ENCODE data around the gene SPRED1. TPM values are rescaled to one million over a fixed set of nuclear protein-coding genes. Genes with fewer than 3 reads are reported as not detected.
"Not testable (repeated sequence)": the region's sequence is repeated elsewhere in the genome, so short reads cannot be mapped to it uniquely, and the experiment has no call there.

SPRED1 gene
- polyA plus RNA-seq, 1 donor from 2014 or later: 0.14 TPM

GRCh38 chr15:38257676-38258075 is 5.0 kb downstream of the SPRED1 start:
- H3K4me3 Mint-ChIP-seq: no peak overlapping the region
- H3K27ac Mint-ChIP-seq: no peak overlapping the region
- no peaks in the 10 kb centered on the region for H3K9me3 Mint-ChIP-seq
- H3K36me3 Mint-ChIP-seq: no peaks in the 10 kb centered on the region
- H3K4me1 Mint-ChIP-seq: peaks cover 15 to 17% (median 16%) of the 10 kb centered on the region in 3 donors
- no peaks in the 10 kb centered on the region for H3K27me3 Mint-ChIP-seq

GRCh38 chr15:38259134-38259533 is 6.5 kb downstream of the SPRED1 start:
- H3K9me3 Mint-ChIP-seq: no peaks in the 10 kb centered on the region
- H3K4me1 Mint-ChIP-seq: peaks cover 6 to 7% (median 6%) of the 10 kb centered on the region in 3 donors
- no peaks in the 10 kb centered on the region for H3K36me3 Mint-ChIP-seq
- H3K27ac Mint-ChIP-seq: no peak overlapping the region
- no peak overlapping the region for H3K4me3 Mint-ChIP-seq
- no peaks in the 10 kb centered on the region for H3K27me3 Mint-ChIP-seq

GRCh38 chr15:38260077-38260476 is 7.4 kb downstream of the SPRED1 start:
- H3K27ac Mint-ChIP-seq: no peak overlapping the region
- no peaks in the 10 kb centered on the region for H3K27me3 Mint-ChIP-seq
- no peak overlapping the region for H3K4me3 Mint-ChIP-seq
- no peaks in the 10 kb centered on the region for H3K36me3 Mint-ChIP-seq
- no peaks in the 10 kb centered on the region for H3K9me3 Mint-ChIP-seq
- no peaks in the 10 kb centered on the region for H3K4me1 Mint-ChIP-seq

GRCh38 chr15:38263251-38263650 is 10.6 kb downstream of the SPRED1 start:
- H3K27me3 Mint-ChIP-seq: no peaks in the 10 kb centered on the region
- H3K4me1 Mint-ChIP-seq: no peaks in the 10 kb centered on the region
- no peak overlapping the region for H3K4me3 Mint-ChIP-seq
- no peaks in the 10 kb centered on the region for H3K36me3 Mint-ChIP-seq
- no peaks in the 10 kb centered on the region for H3K9me3 Mint-ChIP-seq
- no peak overlapping the region for H3K27ac Mint-ChIP-seq

GRCh38 chr15:38263996-38264395 is 11.4 kb downstream of the SPRED1 start:
- no peaks in the 10 kb centered on the region for H3K9me3 Mint-ChIP-seq
- no peaks in the 10 kb centered on the region for H3K4me1 Mint-ChIP-seq
- H3K27ac Mint-ChIP-seq: no peak overlapping the region
- no peak overlapping the region for H3K4me3 Mint-ChIP-seq
- H3K36me3 Mint-ChIP-seq: no peaks in the 10 kb centered on the region
- H3K27me3 Mint-ChIP-seq: no peaks in the 10 kb centered on the region

- Mint-ChIP-seq H3K4me3 (no peak overlapping the region), H3K4me1 (no peaks in the 10 kb centered on the region), H3K27me3 (no peaks in the 10 kb centered on the region), H3K9me3 (no peaks in the 10 kb centered on the region), H3K36me3 (no peaks in the 10 kb centered on the region), H3K27ac (no peak overlapping the region)
Measured at GRCh38 chr15:38266247-38266986, 13.8 kb downstream of the SPRED1 start.

- H3K27ac Mint-ChIP-seq: no peak overlapping the region
- no peaks in the 10 kb centered on the region for H3K36me3 Mint-ChIP-seq
- H3K4me1 Mint-ChIP-seq: no peaks in the 10 kb centered on the region
- H3K9me3 Mint-ChIP-seq: peaks cover 0 to 2% (median 0%) of the 10 kb centered on the region in 3 donors
- H3K27me3 Mint-ChIP-seq: no peaks in the 10 kb centered on the region
- H3K4me3 Mint-ChIP-seq: no peak overlapping the region
Measured at GRCh38 chr15:38267421-38268022, 14.9 kb downstream of the SPRED1 start.

GRCh38 chr15:38271144-38271543 is 18.5 kb downstream of the SPRED1 start:
- Mint-ChIP-seq H3K27me3 (no peaks in the 10 kb centered on the region), H3K27ac (no peak overlapping the region), H3K4me1 (no peaks in the 10 kb centered on the region), H3K4me3 (no peak overlapping the region), H3K36me3 (no peaks in the 10 kb centered on the region), H3K9me3 (peaks cover 0 to 2% (median 0%) of the 10 kb centered on the region in 3 donors)

- no peaks in the 10 kb centered on the region for H3K4me1 Mint-ChIP-seq
- H3K27me3 Mint-ChIP-seq: no peaks in the 10 kb centered on the region
- no peak overlapping the region for H3K4me3 Mint-ChIP-seq
- H3K9me3 Mint-ChIP-seq: peaks cover 0 to 2% (median 0%) of the 10 kb centered on the region in 3 donors
- no peaks in the 10 kb centered on the region for H3K36me3 Mint-ChIP-seq
- no peak overlapping the region for H3K27ac Mint-ChIP-seq
Measured at GRCh38 chr15:38271895-38272294, 19.3 kb downstream of the SPRED1 start.

- H3K36me3 Mint-ChIP-seq, H3K4me3 Mint-ChIP-seq: not testable (repeated sequence)
Measured at GRCh38 chr15:38272431-38272830, 19.8 kb downstream of the SPRED1 start.

GRCh38 chr15:38274135-38274534 is 21.5 kb downstream of the SPRED1 start:
- Mint-ChIP-seq H3K27me3 (no peaks in the 10 kb centered on the region), H3K27ac (no peak overlapping the region), H3K9me3 (peaks cover 0 to 2% (median 1%) of the 10 kb centered on the region in 3 donors), H3K36me3 (no peaks in the 10 kb centered on the region), H3K4me3 (no peak overlapping the region), H3K4me1 (no peaks in the 10 kb centered on the region)

More at GRCh38 chr15:38272431-38272830, 19.8 kb downstream of the SPRED1 start:
- H3K27me3 Mint-ChIP-seq, H3K9me3 Mint-ChIP-seq, H3K27ac Mint-ChIP-seq, H3K4me1 Mint-ChIP-seq: not testable (repeated sequence)

GRCh38 chr15:38275959-38276358 is 23.3 kb downstream of the SPRED1 start:
- Mint-ChIP-seq H3K4me1 (no peaks in the 10 kb centered on the region), H3K27me3 (no peaks in the 10 kb centered on the region), H3K4me3 (no peak overlapping the region), H3K9me3 (peaks cover 0 to 2% (median 1%) of the 10 kb centered on the region in 3 donors), H3K36me3 (no peaks in the 10 kb centered on the region), H3K27ac (no peak overlapping the region)

GRCh38 chr15:38277281-38277680 is 24.6 kb downstream of the SPRED1 start:
- not testable (repeated sequence) for H3K27me3 Mint-ChIP-seq, H3K4me1 Mint-ChIP-seq, H3K27ac Mint-ChIP-seq, H3K9me3 Mint-ChIP-seq, H3K4me3 Mint-ChIP-seq, H3K36me3 Mint-ChIP-seq

- Mint-ChIP-seq H3K36me3 (peaks cover 3% of the 10 kb centered on the region), H3K27me3 (no peaks in the 10 kb centered on the region), H3K27ac (no peak overlapping the region), H3K9me3 (peaks cover 0 to 1% (median 0%) of the 10 kb centered on the region in 3 donors), H3K4me3 (no peak overlapping the region), H3K4me1 (peaks cover 0 to 4% (median 0%) of the 10 kb centered on the region in 3 donors)
Measured at GRCh38 chr15:38281031-38281430, 28.4 kb downstream of the SPRED1 start.

- Mint-ChIP-seq H3K4me1 (peaks cover 0 to 4% (median 0%) of the 10 kb centered on the region in 3 donors), H3K9me3 (no peaks in the 10 kb centered on the region), H3K27ac (no peak overlapping the region), H3K4me3 (peak overlapping the region in 1 of 4 donors; percentile 24), H3K36me3 (peaks cover 3% of the 10 kb centered on the region), H3K27me3 (no peaks in the 10 kb centered on the region)
Measured at GRCh38 chr15:38283010-38283409, 30.4 kb downstream of the SPRED1 start.

- Mint-ChIP-seq H3K9me3 (peaks cover 0 to 2% (median 0%) of the 10 kb centered on the region in 3 donors), H3K27ac (no peak overlapping the region), H3K4me3 (no peak overlapping the region), H3K27me3 (no peaks in the 10 kb centered on the region), H3K36me3 (peaks cover 3% of the 10 kb centered on the region), H3K4me1 (peaks cover 0 to 4% (median 0%) of the 10 kb centered on the region in 3 donors)
Measured at GRCh38 chr15:38285456-38285855, 32.8 kb downstream of the SPRED1 start.
